NB4 (cell line): ENCODE results near the gene TRAPPC2.

Experiments used
- CTCF ChIP-seq: IDR thresholded peaks from one replicate; pipeline ENCODE4 v1.5.1; 2012; ENCODE audit warnings: low read depth, low read length
- MYC ChIP-seq: IDR thresholded peaks from 2 replicates; pipeline ENCODE4 v1.6.1; 2011; ENCODE audit warnings: low read depth, low read length
- POLR2A ChIP-seq: IDR thresholded peaks from 2 replicates; pipeline ENCODE4 v1.6.1; 2011; ENCODE audit warnings: mild to moderate bottlenecking; ENCODE audit not compliant: insufficient read length; ENCODE audit errors: extremely low read depth
- TF ChIP-seq, protein P1 (sequence below): IDR thresholded peaks from 2 replicates; pipeline ENCODE4 v1.6.1; 2011; ENCODE audit warnings: low read depth, low read length

DNA sequence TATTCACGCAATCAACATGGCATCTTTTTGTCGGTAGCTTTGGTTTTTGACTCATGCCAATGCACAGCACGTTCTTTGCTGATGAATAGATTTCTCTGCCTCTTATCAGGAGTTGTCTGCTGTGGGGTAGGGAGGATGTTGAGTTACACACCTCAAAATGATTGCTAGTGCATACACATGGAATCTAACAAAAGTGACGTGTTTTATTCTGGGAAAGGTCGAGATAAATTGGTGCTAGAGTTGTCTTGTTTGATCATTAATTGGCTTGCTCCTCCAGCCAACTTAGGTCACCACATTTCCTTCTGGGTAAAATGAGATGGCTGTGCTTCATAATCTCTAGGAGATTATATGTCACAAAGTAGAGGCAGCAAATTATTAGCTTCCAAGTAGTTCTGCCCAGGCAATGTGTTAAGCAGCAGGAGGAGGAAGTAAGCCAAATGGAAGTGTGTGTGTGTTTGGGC, 41.6 kb downstream of the TRAPPC2 start:
- TF ChIP-seq CTCF (no peak), POLR2A (no peak), MYC (no peak)
- TF ChIP-seq, protein P1, sequence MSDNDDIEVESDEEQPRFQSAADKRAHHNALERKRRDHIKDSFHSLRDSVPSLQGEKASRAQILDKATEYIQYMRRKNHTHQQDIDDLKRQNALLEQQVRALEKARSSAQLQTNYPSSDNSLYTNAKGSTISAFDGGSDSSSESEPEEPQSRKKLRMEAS, result no peak
